Fibroblast of the conjunctiva (primary cell): ENCODE measurements around the gene OTOL1.

Experiments used
- DNase-seq: peaks from one replicate; pipeline ENCODE4 v3.0.0-alpha.2; 2010; ENCODE audit warnings: low read depth

OTOL1 gene

DNA sequence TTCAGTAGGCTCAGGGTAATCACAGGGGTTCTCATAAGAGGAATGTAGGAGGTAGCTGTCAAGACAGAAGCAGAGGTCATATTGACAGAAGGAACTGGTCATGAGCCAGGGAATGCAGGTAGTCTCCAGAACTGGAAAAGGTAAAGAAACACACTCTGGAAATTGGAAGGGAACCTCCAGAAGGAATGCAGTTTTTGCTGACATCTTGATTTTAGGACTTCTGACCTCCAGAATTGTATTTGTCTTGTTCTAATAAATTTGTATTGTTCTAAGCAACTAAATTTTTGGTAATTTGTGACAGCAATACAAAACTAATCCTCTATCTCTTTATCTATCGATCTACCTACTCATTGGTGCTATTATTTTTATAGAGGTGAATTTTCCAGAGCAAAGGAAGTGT, 49.2 kb downstream of the OTOL1 start:
- no peak for DNase-seq

DNA sequence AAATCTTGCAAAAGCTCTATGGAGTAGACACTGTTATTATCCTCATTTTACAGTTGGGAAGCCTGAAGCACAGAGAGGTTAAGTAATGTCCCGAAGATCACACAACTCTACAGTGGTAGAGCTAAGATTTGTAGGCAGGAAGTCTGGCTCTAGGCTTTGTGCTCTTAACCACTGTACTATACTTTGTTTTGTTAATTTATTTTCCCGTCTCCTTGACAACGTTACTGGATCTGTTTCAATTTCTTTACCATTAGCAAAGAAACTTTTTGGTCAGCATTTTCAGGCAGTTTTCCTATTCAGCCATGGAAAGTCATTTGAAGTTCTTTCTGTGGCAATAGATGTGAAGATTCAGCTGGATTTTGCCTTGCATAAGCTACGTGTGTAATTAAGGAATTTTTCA, 51.7 kb downstream of the OTOL1 start:
- no peak for DNase-seq

DNA sequence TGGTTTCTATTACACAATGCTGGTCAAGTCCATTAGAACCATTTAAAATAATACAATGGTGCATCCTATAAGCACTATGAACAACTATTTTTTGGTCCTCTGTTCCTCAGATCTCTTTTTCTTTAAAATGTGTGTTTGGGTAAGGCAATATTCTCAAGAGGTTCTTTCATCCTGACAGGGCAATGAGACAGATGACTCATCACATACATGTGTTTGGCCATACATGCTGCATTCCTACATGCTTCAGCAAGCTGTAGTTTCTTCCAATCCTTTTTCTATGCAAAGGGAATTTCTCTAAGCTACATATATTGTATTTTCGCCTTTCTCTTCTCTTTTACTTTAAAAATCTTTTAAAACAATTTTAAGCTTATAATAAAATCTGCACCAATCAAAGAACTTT, 52.7 kb downstream of the OTOL1 start:
- no peak for DNase-seq

DNA sequence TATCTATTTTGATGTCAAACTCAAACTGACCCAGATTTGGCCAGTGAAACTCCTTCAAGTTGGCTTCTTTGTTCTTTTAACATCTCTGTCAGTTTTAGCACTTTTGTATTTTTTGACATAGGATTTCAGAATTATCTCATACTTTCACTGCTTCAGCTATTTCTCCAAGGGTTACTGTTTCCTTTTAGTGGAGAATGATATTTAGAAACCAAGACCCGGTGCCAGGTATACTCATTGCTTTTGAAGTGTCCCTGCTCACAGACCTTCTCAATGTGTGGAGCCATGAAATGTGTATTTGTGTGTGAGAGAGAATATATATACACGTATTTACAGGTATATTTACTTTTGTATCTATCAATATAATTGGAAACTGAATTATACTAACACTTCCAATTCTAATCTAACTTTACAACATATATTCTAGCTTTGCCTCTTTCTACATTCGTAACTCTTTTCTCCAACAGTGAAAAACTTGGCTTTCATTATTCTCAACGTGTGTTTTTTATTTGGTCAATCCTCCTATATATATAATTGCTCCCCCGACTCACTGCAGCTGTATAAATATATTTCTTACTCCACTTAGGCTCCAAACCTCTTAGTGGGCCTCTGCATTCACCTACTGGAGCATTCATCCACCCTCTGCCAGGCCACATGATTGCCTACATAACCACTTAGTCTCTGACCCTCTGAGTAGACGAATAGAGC, 54.0 kb downstream of the OTOL1 start:
- DNase-seq: no peak

DNA sequence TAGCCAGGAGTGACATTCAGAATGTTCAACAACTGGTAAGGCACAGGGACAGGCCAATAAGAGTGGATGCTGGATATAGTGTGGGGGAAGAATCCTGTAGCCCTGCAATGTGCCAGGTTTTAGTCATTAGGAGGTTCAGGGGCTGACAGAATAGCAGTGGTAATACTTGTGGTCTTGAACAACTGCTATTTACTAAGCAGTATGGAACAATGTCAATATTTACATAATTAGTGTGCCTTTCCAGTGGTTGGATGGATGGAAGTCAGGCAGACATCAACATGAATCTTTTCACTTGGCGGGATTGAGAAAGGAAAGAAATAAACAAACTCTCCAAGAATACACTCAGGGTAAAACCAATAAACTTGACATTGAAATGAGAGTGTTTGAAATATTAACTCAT, 55.1 kb downstream of the OTOL1 start:
- no peak for DNase-seq

DNA sequence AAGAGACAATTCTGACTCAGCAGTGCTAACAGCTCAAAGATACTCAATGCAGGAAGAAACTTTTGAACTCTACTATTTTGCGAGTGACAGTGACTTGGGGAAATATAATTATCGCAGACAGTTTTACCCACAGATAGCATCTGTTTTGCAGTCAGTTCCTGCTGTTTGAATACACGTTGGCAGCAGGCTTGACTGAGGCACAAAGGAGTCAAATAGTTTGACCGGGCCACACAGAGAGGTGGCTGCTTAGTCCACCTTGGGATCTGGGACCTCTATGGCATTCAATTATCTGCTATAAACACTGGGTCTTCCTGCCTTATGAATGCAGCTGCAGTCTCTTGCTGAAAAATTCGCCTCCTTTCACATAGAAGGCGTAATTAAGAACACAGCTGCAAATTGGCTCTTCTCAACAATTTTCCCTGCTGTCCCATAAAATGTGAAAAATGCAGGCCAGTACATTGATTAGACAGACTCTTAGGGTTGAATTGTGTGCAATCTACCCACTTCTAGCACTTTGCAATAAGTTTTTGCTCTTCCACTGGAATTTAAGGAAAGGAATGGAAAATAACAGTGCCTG, 56.5 kb downstream of the OTOL1 start:
- DNase-seq: no peak
